Peyer's patch (tissue), 4 donors: ENCODE measurements around the gene EFCAB3. TPM values are rescaled to one million over a fixed set of nuclear protein-coding genes. Genes with fewer than 3 reads are reported as not detected.
"Not testable (repeated sequence)": the region's sequence is repeated elsewhere in the genome, so short reads cannot be mapped to it uniquely, and the experiment has no call there.

Experiments used
- DNase-seq, 3 donors: peaks; one replicate each; pipeline ENCODE4 v3.0.0-alpha.2; 2017 to 2019
- H3K27ac ChIP-seq, 4 donors: fragments of 200-600 bp; sonication (generic); one replicate each; pipeline ENCODE4 v1.5.1; 2016 to 2019
- H3K27me3 ChIP-seq, 2 donors: fragments of 200-600 bp; sonication (generic); one replicate each; pipeline ENCODE4 v1.5.1; 2019
- H3K36me3 ChIP-seq, 3 donors: fragments of 200-600 bp; sonication (generic); one replicate each; pipeline ENCODE4 v1.5.1; 2016 to 2019
- H3K4me1 ChIP-seq, 4 donors: fragments of 200-600 bp; sonication (generic); one replicate each; pipeline ENCODE4 v1.5.1; 2016 to 2019
- H3K4me3 ChIP-seq, 4 donors: fragments of 200-600 bp; sonication (generic); 1 replicate in 3 of 4; 2 replicates in 1 of 4; pipeline ENCODE4 v1.5.1; 2016 to 2019; ENCODE audit warnings: mild to moderate bottlenecking in 1 of 4
- H3K9me3 ChIP-seq, 4 donors: fragments of 200-600 bp; sonication (generic); one replicate each; pipeline ENCODE4 v1.5.1; 2016 to 2019; ENCODE audit warnings: mild to moderate bottlenecking in 1 of 4
- CTCF ChIP-seq, 6 experiments: fragments of 450-650 bp in 4 of 6; fragments of 200-600 bp in 2 of 6; sonication (generic) in 1 of 6; IDR thresholded peaks; one replicate each; pipeline ENCODE4 v1.5.1; 2017 to 2019; ENCODE audit warnings: antibody characterized with exemption in 6 of 6, mild to moderate bottlenecking in 3 of 6, moderate library complexity in 1 of 6
- POLR2A ChIP-seq, 2 donors: fragments of 450-650 bp; IDR thresholded peaks; one replicate each; pipeline ENCODE4 v1.5.1; 2017; ENCODE audit warnings: antibody characterized with exemption in 2 of 2, mild to moderate bottlenecking in 2 of 2, moderate library complexity in 2 of 2
- total RNA-seq, 4 donors: library from RNA; depleted of rRNA; stranded (reverse); fragments of >200 nt; gene quantifications; one replicate each; pipeline ENCODE4 v1.1.0, GENCODE V29; 2016

The EFCAB3 gene
- total RNA-seq, 4 donors from 2014 or later, result not detected

GRCh38 chr17:62388856-62389255, 8.5 kb downstream of the EFCAB3 start:
- Histone ChIP-seq H3K4me3 (no peak overlapping the region), H3K4me1 (no peaks in the 10 kb centered on the region), H3K9me3 (no peaks in the 10 kb centered on the region), H3K36me3 (no peaks in the 10 kb centered on the region), H3K27ac (no peak overlapping the region), H3K27me3 (no peaks in the 10 kb centered on the region)
- no peak for DNase-seq
- no peak for TF ChIP-seq POLR2A (IDR thresholded peaks at IDR 0.05)
- TF ChIP-seq CTCF (IDR thresholded peaks at IDR 0.05), result no peak

GRCh38 chr17:62392908-62393307, 12.6 kb downstream of the EFCAB3 start:
- Histone ChIP-seq H3K27me3 (no peaks in the 10 kb centered on the region), H3K9me3 (no peaks in the 10 kb centered on the region), H3K4me3 (no peak overlapping the region), H3K36me3 (no peaks in the 10 kb centered on the region), H3K27ac (no peak overlapping the region), H3K4me1 (no peaks in the 10 kb centered on the region)
- no peak for DNase-seq
- TF ChIP-seq POLR2A (IDR thresholded peaks at IDR 0.05) (no peak), CTCF (IDR thresholded peaks at IDR 0.05) (no peak)

GRCh38 chr17:62398891-62399290, 18.5 kb downstream of the EFCAB3 start:
- Histone ChIP-seq H3K36me3 (no peaks in the 10 kb centered on the region), H3K4me1 (no peaks in the 10 kb centered on the region), H3K27ac (no peak overlapping the region), H3K27me3 (no peaks in the 10 kb centered on the region), H3K4me3 (no peak overlapping the region), H3K9me3 (no peaks in the 10 kb centered on the region)
- no peak for DNase-seq
- no peak for TF ChIP-seq POLR2A (IDR thresholded peaks at IDR 0.05)
- no peak for TF ChIP-seq CTCF (IDR thresholded peaks at IDR 0.05)

- DNase-seq, result no peak
- Histone ChIP-seq H3K9me3 (no peaks in the 10 kb centered on the region), H3K27me3 (no peaks in the 10 kb centered on the region), H3K4me1 (no peaks in the 10 kb centered on the region), H3K4me3 (no peak overlapping the region), H3K36me3 (no peaks in the 10 kb centered on the region), H3K27ac (no peak overlapping the region)
- TF ChIP-seq CTCF (IDR thresholded peaks at IDR 0.05) (no peak), POLR2A (IDR thresholded peaks at IDR 0.05) (no peak)
Measured at GRCh38 chr17:62405451-62405850, 25.1 kb downstream of the EFCAB3 start.

- H3K4me1 ChIP-seq, result not testable (repeated sequence)
Measured at GRCh38 chr17:62413090-62413489, 32.7 kb downstream of the EFCAB3 start.

GRCh38 chr17:62423647-62424461, 43.5 kb downstream of the EFCAB3 start, which contains the start of gene METTL2A:
Gene METTL2A (plus strand): TSS chr17:62423897. CDS start chr17:62423903, 6 bp downstream.
- TF ChIP-seq CTCF (IDR thresholded peaks at IDR 0.05) (peak; percentile 22 to 62 (median 42)), POLR2A (IDR thresholded peaks at IDR 0.05) (peak; percentile 58 to 70)
- peak; percentile 88 to 96 (median 89) for DNase-seq
- H3K27me3 ChIP-seq, H3K9me3 ChIP-seq: not testable (repeated sequence)
- Histone ChIP-seq H3K4me3 (peak within 1 kb of the TSS; percentile 58 to 92 (median 68)), H3K36me3 (peaks cover 0 to 10% (median 0%) of the 10 kb centered on the region in 3 donors), H3K4me1 (peaks cover 0 to 12% (median 3%) of the 10 kb centered on the region in 4 donors), H3K27ac (peak within 1 kb of the TSS; percentile 59 to 89 (median 76))

More at GRCh38 chr17:62413090-62413489, 32.7 kb downstream of the EFCAB3 start:
- not testable (repeated sequence) for H3K27me3 ChIP-seq, DNase-seq, H3K27ac ChIP-seq, H3K36me3 ChIP-seq, H3K4me3 ChIP-seq, H3K9me3 ChIP-seq

- DNase-seq, H3K27ac ChIP-seq, H3K4me3 ChIP-seq, H3K27me3 ChIP-seq, H3K9me3 ChIP-seq: not testable (repeated sequence)
- Histone ChIP-seq H3K4me1 (peaks cover 0 to 12% (median 3%) of the 10 kb centered on the region in 4 donors), H3K36me3 (peaks cover 0 to 23% (median 0%) of the 10 kb centered on the region in 3 donors)
Measured at GRCh38 chr17:62426214-62426613, 45.9 kb downstream of the EFCAB3 start.

- H3K4me1 ChIP-seq, H3K27ac ChIP-seq, DNase-seq, H3K9me3 ChIP-seq, H3K4me3 ChIP-seq, H3K27me3 ChIP-seq: not testable (repeated sequence)
- peaks cover 0 to 25% (median 0%) of the 10 kb centered on the region in 3 donors for H3K36me3 ChIP-seq
Measured at GRCh38 chr17:62435251-62435650, 54.9 kb downstream of the EFCAB3 start.

- H3K4me3 ChIP-seq, H3K9me3 ChIP-seq, H3K27ac ChIP-seq: not testable (repeated sequence)
Measured at GRCh38 chr17:62441181-62441580, 60.8 kb downstream of the EFCAB3 start.

More at GRCh38 chr17:62441181-62441580, 60.8 kb downstream of the EFCAB3 start:
- not testable (repeated sequence) for H3K27me3 ChIP-seq, H3K4me1 ChIP-seq, DNase-seq
- H3K36me3 ChIP-seq, result peaks cover 0 to 55% (median 0%) of the 10 kb centered on the region in 3 donors
